ENCODE measurements around the gene LRRC31.

Gene LRRC31

GRCh38 chr3:169869484-169870220, at the start of gene LRRC31:
Gene LRRC31 (minus strand): TSS chr3:169869935. CDS start chr3:169869807, 128 bp downstream.
- no peak for DNase-seq (ENCODE audit: low read depth, low spot score)

DNA sequence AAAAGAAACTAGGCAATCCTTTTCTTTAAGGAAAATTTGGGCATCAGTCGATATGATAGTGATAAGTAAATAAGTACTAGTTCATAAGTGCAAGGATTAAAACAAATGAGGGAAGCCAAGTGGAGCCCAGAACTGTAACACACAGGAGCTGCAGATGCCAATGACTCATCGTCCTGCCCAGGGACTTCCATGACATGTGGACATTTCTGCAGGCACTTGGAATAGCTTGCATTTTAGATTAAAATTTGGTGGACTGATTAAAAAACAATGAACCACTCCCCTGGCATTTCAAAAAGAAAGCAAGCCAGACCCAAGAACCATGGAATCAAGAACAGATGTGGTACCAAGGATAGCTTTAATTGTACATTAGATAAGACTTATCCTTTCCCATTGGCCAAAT, 44.6 kb upstream of the LRRC31 start:
- no peak for DNase-seq (ENCODE audit: low read depth, low spot score)

DNA sequence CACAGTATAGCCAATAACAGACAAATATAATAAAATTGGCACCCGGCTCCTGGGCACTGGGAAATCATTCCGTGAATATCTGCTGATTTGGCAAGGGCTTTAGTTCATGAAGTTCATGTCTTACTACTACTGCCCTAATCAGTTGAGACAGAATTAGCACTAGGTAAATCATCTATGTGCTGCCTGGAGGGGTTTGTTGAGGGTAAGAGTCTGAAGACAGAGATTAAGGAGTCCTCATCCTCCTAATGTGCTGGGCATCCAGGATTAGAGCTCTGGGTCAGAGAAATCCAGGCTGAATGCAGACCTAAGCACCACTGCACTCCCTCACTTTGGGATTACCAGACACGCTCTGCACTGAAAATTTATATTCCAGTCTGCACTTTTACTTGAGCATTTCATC, 43.6 kb upstream of the LRRC31 start:
- no peak for DNase-seq (ENCODE audit: low read depth, low spot score)

- DNase-seq (ENCODE audit: low read depth, low spot score) = no peak
These were observed 41.5 kb upstream of the LRRC31 start, which contains the start of gene SAMD7 for GRCh38 chr3:169911272-169911671. Gene SAMD7 (plus strand): TSS chr3:169911572. CDS start chr3:169919499, 7,927 bp downstream.

- no peak for DNase-seq (ENCODE audit: low read depth, low spot score)
These were observed 38.2 kb upstream of the LRRC31 start for GRCh38 chr3:169907944-169908343.

GRCh38 chr3:169907476-169907875, 37.7 kb upstream of the LRRC31 start:
- DNase-seq (ENCODE audit: low read depth, low spot score) = no peak

- DNase-seq (ENCODE audit: low read depth, low spot score) = no peak
These were observed 35.7 kb upstream of the LRRC31 start for GRCh38 chr3:169905404-169905803.

DNA sequence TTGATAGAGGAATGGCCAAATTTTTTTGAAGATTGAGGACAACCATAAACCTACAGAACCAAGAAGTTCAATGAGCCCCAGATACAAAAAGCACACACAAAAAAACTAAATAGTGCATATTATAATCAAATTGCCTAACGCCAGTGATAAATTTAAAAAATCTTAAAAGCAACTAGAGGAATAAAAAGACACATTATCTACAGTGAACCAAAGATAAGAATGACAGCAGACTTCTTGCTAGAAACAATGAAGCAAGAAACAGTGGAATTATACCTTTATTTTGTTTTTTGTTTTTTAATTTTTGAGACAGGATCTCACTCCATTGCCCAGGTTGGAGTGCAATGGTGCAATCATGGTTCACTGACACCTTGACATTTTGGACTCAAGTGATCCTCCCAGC, 31.7 kb upstream of the LRRC31 start:
- DNase-seq (ENCODE audit: low read depth, low spot score) = no peak

DNA sequence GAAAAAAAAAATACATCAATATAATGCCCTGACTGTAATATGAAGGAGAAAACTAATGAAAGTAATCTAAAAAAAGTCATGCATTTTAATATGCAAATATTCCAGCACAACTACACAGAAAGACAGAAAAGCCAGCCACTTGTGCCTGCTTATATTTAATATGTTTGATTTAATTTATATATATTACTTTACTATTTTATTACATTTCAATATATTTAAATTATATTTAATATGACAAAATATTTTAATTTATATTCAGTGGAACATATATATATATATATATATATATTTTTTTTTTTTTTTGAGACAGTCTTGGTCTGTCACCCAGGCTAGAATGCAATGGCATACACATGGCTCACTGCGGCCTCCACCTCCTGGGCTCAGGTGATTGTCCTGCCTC, 27.5 kb upstream of the LRRC31 start:
- DNase-seq (ENCODE audit: low read depth, low spot score) = no peak

- no peak for DNase-seq (ENCODE audit: low read depth, low spot score)
These were observed 25.3 kb upstream of the LRRC31 start for GRCh38 chr3:169895072-169895471.

DNA sequence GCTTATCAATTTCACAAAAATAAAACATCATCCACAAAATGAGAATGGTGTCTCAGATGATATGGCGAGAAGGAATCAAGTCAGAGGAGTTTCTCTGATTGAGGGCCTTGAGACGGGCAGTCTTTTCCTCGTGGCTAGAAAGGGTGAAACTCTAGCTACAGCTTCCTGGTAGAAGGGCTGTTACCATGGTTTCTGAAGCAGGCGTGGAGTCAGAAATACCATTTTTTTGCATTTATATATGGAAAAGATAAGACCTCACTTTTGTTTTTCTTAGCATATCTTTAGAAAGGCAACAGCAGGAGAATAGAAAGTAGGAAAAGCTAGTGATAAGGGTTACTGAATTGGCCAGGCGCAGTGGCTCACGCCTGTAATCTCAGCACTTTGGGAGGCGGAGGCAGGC, 24.4 kb upstream of the LRRC31 start:
- DNase-seq (ENCODE audit: low read depth, low spot score) = no peak

GRCh38 chr3:169891886-169892285, 22.2 kb upstream of the LRRC31 start:
- DNase-seq (ENCODE audit: low read depth, low spot score) = no peak

GRCh38 chr3:169886671-169887070, 16.9 kb upstream of the LRRC31 start:
- no peak for DNase-seq (ENCODE audit: low read depth, low spot score)

DNA sequence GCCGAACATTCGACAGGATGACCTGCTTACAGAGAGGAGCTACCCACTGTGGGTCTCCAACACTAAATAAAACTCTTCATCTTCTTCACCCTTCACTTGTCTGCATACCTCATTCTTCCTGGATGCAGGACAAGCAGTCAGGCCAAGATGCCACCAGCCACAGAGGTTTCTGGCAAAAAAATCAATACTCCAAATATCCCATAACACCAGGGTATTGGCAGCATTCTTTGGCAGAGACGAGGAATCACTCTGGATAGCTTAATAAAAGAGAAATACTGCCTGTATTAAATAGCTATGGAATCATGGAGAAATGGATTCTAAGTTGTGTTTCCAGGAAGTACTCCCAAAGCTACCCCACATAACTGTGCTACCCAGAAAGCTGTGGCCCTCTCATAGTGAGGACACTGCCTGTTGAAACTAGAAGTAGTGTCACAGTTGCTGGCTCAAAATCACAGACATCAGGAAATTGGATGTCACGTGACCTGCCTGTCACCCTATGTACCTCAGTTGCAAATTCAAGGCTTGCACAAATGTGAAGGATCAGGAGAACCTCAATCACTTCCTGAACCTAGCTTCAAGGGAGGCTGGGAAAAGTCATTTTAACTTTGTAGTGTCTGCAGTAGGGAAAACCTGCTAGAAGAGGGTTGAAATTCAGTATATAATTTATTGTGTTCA, 11.0 kb upstream of the LRRC31 start:
- DNase-seq (ENCODE audit: low read depth, low spot score) = no peak

DNA sequence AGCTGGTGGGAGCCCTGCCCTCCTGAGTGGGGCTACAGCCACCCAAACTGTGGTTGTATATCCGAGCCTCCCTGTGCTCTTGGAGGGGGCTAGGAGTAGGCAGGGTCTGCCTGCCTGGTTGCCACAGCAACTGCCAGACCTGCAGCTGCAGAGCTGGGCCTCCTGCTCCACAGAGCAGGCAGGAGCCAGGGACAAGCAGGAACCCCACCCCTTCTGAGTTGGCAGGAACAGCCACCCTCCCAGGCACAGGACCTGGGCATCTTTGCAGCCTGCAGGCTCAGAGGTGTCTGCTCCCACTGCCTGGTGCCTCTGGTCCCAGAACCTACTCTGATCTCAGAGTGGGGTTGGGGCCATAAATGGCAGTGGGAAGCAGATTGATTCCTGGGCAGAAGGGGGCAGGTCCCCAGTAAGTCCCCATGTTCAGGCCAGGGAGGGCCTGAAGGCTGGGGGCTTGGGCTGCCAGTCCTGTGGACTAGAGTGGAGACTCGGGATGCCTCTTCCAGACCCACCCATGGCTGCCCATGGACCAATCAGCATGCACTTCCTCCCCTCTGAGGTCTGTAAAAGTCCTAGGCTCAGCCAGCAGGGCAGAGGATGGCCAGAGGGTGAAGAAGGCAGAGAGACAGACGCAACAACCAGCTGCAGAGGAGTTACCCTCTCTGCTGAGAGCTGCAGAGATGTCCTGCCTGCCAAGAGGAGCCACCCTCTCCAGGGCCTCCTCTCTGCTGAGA, 10.3 kb upstream of the LRRC31 start:
- DNase-seq (ENCODE audit: low read depth, low spot score) = no peak

- no peak for DNase-seq (ENCODE audit: low read depth, low spot score)
These were observed 9.3 kb upstream of the LRRC31 start for GRCh38 chr3:169879013-169879557.

DNA sequence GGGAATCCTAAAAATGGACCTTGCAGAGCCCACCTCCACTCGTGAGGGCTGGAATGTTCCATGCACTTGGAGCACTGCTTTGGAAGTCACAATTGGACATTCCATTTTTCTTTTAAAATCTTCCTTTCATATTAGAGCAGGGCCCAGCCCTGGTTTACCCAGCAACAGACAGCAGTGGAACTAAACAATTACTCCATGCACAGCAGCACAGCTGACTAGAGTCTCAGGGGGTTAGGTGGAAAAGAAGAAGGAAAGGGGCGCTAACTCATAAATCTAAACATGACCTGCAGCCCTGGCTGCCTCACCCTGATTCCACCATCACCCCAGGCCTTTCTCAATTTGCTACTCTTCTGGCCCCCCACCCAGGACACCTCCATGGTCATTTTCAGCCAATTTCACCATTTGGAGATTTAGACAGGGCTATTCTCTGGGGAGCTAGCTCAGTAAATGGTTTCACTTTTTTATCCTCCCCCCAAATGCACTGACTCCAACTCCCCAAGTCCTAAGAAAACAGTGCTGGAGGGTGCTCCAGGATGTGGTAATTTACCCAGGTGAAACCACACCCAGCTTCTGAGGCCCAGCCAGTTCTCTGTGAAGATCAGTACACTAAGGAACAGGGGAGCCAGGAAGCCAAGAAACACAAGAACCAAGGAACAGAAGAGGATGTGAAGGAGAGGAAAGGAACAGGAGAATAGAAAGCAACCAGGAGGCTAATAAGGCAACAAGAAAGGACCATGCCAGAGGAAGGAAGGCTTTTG, 1.6 kb upstream of the LRRC31 start:
- DNase-seq (ENCODE audit: low read depth, low spot score) = no peak

DNA sequence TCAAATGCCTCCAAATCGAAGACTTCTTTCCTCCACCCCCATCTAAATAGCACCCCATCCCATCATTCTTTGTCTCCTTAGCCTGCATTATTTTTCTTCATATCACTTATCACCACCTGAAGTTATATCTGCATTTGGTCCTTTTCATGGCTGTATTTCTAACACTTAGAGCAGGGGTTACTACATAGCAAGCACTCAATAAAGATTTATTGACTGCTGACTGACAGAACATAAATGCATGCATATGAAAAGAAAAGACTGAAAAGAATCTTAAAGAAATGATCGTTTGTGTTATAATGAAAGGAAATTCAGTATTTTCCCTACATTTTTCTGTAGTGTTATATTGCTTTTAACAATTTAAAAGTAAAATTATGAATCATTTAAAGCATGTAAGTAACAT, 1.4 kb downstream of the LRRC31 start:
- DNase-seq (ENCODE audit: low read depth, low spot score) = no peak

DNA sequence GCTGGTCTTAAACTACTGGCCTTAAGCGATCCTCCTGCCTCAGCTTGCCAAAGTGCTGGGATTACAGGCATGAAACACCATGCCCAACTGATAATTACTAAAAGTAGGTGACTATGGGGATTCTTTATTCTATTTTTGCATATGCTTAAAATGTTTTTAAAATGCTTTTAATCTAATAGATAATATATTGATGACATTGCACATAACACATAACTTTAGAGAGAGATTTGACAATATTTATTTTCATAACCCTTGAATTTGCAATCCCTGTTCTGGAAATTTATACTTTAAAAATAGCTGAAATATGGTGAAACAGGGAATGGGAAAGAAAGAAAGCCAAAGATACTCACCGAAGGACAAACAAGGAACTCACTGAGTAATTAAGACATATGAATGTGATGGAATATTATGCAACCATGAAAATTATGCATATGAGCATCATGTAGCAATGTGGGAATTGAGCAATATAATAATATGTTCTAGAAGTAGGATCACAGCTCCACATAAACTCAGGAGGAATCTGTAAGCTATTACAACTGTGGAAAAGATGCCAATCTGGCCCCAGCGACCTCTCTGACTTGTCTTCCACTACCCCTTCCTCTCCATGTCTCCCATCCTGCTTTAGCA, 2.0 kb downstream of the LRRC31 start:
- no peak for DNase-seq (ENCODE audit: low read depth, low spot score)

- DNase-seq (ENCODE audit: low read depth, low spot score) = no peak
These were observed 4.5 kb downstream of the LRRC31 start for GRCh38 chr3:169865176-169865767.

GRCh38 chr3:169864270-169864669, 5.5 kb downstream of the LRRC31 start:
- DNase-seq (ENCODE audit: low read depth, low spot score) = no peak
